Kasumi-1 (cell line): ENCODE measurements around the gene GNAZ.

Experiments used
- DNase-seq, 2 experiments: peaks; one replicate each; lab custom pipeline; 2025; lab: John Stamatoyannopoulos, UW

The GNAZ gene

DNA sequence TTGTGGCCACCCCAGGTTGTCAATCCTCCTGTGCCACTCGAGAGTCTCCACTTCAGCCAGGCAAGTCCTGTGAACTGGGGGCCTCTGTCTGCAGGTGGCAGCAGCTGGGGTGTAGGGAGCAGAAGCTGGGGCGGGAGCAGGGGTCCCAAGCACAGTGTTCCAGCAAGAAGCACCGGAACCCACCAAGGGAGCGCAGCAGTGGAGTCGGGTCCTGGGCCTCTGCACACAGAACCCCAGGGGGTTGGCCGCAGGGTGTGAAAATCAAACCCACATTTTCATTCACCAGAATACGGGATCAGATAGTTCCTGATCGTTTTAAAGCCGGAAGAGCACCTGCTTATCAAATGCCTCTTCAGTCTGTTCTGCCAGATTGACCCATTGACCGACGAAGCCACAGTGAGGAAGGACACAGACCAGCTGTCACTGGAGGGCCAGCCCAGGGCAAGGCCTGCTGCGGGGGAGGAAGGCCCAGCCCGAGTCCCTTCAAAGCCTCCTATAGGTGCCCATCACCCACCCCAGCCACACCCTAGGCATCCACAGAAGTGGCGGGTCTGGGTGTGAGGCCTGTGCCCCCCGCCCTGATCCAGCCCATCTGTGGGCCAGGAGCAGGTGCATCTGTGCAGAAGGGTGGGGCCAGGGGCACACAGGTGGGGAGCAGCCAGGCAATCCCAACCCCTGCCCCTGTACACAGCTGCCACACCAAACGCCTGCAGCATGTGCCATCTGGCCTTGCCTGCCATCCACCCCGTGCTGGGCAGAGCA, 37.3 kb downstream of the GNAZ start:
- no peak for DNase-seq

DNA sequence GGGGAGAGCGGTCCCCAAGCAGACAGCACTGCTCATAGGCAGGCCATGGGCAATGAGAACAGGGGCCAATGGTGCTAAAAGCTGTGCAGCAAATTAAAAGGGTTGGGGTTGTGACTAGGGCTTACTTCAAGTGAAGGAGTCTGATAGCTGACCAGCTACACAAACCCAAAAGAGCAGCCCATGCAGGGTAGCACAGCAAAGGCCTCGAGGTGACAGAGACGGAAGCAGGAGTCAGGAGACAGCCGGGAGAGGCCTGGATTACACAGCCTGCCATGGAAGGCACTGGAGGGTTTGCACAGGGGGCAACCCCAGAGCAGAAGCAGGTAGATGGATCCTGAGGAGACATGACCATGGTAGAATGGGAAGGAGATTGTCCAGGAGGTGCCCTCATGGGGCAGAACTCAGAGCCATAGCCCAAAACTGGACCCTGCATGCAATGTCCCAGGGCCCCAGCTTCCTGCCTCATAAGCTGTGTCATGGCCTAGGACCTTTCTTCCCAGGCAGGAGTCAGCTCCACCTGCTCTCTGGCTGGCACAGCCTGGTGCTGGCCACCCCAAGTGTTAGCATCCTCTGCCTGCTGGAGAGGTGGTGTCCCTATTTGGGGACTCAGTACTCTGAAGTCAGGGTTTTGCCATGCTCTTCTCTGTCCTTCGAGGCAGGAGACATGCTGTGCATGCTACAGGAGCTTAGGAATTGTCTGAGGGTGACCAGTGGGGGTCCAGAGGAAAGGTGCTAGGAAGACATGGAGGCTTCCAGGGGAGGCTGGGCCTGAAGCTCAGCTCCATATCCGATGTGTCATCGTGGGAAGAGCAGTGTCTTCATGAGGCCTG, 38.1 kb downstream of the GNAZ start:
- no peak for DNase-seq

DNA sequence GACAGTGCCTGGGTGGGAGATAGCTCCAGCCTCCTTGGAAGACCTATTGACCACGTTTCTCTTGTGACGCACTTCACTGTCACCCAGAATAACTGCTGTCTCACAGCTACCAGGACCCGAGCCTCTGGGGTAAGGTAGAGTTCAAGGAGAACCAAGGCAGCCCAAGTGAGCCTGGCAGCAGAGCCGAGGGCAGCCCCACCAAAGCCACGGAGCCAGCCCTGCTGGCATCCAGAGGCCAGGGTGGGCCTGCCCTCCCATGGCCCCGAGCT, 38.7 kb downstream of the GNAZ start:
- DNase-seq, result no peak

DNA sequence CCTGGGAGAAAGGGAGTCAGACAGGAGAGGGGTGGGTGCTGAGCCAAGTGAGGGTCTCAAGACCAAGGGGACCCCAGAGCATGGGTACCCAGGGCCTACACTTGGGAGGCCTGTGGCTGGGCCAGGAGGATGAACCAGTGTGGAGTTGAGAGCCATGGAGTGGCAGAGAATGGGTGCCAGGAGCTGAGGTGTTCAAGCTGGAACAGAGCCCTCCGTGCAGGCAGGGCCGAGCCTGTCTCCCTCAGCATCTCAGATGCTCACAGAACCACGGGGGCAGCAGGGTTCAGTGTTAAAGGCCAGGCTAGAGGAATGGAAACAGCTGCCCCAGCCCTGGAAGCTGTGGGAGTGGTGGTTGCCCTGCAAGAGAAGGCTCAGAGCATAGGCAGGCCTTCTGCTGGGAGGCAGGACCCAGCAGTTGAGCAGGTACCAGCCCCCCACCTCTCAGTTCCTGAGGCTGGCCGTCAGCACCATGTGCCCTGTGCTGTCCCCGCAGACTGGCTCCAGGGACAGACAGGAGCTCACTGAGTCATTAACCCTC, 39.2 kb downstream of the GNAZ start:
- DNase-seq, result no peak

DNA sequence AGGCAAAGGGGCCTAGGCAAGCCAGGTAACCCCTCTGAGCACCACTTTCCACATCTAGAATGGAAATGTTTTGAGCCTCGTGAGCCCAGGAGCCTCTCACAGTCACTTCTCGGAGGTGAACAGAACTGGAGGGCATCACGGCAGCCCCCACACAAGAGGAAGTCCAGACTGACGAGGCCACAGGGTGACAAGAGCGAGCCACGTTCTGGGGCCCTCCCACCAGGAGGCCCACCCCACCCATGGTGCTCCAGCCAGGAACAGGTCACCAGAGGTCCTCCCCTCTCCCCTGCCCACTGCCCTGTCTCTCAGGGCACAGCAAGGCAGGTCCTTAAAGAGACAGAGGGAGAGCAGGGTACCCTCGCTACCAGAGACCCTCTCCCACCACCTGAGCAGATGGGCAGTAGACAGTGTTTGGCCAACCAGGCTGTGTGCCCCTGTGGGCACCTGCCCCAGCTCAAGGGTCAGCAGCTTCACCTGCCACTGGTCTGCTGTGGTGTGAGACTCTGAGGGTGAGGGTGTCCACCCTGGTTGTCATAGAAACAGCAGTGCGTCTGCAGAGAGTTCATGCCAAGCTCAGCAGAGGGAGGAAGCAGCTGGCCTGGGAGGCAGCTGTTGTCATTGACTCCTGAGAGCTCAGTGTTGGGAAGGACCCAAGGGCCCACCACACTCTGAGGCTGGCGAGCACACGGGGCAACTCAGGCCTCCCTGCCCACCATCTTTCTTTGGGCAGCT, 40.0 kb downstream of the GNAZ start:
- no peak for DNase-seq

DNA sequence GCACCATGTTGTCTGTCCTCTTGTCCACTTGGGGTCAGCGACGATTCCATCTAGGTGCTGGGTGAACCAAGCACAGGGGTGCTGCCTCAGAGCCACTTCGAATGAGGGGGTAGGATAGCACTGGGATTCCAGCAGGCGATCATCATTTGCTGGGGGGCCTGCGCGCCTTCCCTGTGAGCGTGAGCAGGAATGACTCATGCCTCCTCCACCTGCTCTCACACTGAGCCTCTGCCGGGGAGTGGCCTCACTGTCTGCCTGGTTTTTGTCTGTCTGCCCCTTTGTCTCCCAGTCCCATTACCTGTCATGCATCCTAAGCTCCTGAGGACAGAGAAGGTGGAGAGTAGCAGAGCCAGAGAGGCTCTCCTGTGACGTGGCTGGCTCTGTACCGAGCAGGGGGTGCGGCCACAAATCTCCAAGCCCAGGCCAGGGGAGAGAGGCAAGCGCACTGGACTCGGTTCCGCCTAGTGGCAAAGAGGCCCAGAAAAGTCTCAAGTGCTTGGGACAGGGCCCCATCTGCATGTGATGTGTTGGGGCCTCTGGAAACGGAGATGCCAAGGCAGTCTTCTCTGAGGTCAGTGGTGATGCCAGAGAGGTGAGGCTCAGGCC, 40.7 kb downstream of the GNAZ start:
- DNase-seq, result no peak

DNA sequence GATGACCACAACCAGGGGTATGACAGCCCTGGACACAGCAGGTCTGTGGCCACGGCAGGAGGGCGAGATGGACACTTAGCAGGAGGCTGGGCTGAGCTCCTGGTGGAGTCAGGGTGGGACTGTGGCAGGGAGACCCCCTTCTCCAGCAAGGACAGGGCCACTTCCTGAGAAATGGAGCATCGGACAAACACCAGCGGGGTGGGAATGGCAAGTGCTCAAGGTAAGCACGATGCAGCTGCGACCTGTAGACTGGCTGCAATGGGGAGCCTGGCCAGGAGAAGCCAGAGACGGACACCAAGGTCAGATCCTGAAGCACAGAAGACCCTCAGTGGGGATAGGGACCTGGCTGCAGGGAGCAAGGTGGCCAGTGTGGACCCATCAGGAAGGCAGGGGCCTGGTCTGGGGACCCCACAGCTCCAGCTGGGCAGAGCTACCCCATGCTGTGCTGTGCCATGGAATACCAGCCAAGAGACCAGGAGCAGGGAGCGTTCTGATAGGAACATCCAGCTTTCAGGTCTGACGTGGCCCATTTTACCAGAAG, 42.2 kb downstream of the GNAZ start:
- no peak for DNase-seq

DNA sequence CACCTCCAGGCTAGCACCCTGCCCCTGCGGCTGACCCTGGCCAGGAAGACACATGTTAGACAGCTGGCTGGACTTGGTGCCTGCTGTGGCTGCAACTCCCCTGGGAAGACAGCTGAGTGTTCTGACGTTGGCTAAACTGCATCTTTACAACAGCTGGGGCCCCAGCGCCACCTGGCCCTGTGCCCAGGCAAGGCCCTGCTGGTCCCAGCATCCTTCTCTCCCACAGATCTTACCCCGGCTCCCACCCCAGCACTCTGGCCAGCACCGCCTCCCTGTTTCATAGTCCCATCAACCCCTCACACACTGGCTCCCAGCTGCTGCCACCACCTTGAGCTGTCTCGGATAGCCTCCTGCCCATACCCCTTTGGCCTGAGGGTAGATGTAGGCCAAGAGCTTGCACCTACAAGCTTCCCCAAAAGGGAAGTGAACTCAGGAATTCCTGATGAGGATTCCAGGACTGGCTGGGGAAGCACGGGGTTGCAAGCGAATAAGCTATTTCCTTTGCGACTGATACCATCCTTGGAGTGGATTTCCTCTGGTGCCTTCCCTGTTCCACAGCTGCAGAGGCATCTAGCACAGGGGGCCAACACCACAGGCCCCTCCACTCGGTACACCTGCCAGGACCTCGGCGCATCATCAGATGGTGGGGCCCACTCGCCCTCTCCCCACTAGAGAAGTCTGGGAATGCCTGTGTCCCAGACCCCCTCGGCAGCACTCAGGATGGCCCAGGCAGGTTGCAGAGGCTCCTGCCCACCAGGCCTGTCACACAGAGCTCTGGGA, 42.9 kb downstream of the GNAZ start:
- no peak for DNase-seq

DNA sequence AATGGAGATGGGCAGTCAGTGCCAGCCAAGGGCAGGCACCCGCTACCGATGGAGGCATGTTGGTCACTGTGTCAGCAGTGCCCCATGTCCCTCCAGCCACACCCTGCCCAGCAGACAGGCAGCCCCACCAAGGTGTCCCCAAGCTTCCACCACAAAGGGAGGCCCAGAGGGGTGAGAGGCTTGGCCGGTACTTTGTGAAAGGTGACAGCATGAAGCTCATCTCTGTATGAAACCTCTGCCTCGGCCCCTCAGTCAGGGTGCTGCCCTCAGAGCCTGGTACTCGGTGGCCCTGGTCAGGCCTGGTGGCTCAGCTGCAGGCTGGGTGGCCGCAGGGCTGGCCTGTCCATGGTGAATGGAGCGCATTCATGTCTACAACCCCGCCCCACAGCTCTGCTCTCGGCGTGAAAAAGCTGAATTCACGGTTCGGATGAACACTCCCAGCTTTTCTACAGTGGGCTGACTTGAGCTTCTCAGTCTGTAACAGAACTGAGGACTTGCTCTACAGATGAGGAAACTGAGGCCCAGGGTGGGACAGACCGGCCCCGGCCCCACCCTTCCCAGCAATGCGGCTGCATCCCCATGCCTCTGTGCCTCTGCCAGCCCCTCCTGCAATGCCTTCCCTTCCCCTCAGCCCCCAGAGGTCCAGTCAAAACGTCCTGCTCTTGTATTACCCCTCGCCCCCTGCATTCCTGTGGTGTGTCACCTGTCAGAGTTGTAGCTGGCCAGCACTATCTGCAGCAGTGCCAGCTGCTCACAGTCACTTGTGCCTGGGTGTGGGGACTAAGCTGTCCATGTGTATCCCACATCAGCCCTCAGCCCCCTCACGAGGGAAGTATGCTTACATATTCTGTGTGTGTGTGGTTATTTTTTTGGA, 43.8 kb downstream of the GNAZ start:
- no peak for DNase-seq

DNA sequence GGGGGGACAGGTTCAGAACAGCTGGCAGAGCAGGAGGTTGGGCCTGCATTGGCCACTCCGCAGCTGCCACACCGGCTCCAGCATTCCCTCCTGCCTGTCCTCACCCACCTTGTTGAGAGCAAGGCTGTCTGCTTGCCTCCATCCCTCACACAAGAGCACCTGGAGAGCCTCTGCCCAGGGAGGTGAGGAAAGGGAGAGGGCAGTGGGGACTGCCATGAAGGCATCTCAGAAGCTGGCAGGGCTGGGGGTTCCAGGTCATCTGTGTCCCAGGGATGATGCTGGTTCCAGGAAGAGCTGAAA, 44.4 kb downstream of the GNAZ start:
- no peak for DNase-seq

DNA sequence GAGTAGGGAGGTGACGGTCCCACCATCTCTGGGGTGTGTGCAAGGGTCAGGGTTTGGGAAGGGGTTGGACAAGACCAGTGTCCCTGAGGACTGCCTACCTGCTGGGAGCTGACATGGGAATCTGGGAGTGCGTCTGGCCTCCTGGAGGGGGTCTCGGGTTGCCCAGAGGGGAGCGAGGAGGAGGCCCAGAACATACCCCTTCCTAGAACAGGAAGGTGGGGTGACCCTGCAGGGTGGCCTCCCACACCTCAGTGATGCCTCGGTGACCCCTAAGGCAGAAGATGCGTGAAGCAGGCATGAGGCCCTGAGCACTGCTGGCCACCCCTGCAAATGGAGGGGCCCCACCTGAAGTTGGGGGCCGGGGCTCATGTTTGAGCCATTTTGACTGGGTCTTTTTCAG, 45.0 kb downstream of the GNAZ start:
- DNase-seq, result no peak

DNA sequence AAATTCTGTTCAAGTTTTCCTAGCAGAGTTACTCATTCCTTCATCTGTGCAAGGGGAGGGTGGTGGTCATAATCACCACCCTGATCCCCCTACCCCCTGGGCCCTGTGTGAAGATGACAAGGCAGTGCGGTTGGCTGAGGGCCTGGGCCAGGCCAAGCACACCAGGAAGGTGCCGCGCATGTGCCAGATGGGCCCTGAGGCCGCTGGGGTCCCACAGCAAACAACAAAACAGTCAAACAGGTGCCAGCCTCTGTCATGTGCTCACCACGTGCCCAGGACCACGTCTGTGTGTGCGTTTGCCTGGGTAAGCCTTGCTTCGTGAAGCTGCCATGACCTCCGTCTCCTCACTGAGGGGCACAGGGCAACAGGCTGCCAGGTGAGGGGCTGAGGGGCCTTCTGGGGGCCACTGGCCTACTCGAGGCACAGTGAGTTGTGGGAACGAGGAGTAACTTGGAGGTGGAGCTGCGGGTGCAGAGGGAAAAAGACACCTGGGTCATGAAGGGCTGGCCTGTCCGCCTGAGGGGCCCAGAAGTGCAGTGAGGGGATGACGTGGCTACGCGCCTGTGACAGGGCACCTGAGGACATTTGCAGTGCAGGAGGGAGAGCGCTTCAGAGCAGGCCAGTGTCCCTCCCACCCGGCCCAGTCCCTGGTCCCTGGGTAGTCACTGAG, 45.6 kb downstream of the GNAZ start:
- no peak for DNase-seq

DNA sequence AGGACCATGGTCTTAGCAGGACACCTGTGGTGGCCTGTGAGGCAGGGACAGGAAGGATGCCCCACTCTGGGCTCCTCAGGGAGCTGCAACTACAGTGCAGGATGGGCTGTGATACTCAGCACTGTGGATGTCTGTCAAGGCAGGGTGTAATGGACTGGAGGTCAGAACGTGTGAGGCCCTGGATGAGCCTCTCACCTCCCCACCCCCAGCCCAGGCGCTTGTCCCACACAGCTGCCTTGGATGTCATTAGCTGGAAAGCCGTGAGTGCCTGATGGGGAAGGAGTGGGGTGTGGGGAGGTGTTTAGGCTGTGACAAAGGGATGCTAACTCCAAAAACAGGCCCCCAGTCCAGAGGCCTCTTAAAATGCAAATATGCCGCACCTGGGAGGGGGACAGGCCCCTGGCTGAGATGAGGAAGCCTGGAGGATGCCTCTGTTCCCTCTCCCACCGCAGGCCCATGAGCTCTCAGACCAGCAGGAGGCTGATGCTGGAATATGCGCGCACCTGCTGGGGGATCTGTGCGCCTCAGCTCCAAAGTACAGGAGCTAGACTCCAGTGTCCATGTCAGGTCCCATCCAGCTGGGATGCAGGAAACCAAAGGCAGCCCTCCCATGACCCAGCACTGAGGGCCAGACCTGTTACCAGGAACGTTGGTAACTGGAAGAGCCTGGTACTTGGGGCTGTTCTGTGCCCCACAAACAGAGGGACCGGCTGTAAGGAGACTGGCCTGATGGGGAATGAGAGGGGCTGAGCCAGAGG, 46.4 kb downstream of the GNAZ start:
- DNase-seq, result no peak

DNA sequence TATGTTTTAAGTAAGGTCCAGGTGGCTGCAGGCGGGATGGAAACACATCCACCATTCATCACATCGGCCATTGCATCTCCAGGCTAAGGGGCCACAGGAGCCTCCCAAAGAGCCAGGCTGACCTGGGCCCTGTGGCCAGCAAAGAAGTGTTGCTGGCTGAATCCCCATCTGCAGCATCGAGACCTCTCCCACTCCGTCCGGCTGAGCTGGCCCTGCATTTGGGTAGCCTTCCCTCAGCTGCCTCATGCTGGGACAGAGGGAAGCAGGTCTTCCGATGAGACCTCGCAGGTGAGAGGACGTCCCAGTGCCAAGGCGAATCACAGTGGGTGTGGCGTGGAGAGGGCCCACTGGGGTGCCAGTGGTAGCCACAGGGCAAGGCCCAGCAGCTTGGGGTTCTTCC, 47.0 kb downstream of the GNAZ start:
- DNase-seq, result no peak

DNA sequence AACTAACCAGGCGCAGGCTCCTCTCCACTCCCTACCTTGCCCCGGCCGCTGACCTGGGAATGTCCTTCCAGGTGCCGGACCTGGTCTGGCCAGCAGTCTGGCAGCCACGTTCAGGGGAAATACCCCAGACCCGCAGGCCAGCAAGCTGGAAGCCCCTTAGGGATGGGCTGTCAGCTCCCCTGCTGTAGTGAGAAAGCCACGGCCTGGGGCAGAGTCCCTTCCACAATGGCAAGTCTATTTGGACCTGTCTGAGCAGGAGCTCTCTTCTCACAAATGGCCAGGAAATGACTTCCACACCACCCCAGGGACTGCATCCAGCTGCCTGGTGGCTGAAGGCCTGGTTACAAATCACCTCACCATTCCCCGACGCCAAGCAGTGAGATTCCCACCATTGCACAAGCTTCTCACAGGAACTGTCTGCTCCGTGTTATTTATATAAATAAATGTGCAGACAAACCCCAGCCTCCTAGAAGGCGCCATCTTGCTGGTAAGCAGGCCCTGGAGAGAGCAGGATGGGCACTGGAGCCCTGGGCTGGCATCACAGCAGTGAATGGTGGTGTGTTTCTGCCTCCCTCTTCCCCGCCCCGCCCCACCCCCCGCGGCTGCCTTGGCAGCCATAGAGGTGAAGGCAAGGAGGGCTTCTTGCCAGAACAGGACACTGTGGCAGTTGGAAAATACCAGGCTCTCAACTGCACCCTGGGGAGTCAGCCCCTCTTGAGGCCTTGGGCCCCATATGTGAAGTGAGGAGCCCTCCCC, 47.8 kb downstream of the GNAZ start:
- DNase-seq, result no peak

DNA sequence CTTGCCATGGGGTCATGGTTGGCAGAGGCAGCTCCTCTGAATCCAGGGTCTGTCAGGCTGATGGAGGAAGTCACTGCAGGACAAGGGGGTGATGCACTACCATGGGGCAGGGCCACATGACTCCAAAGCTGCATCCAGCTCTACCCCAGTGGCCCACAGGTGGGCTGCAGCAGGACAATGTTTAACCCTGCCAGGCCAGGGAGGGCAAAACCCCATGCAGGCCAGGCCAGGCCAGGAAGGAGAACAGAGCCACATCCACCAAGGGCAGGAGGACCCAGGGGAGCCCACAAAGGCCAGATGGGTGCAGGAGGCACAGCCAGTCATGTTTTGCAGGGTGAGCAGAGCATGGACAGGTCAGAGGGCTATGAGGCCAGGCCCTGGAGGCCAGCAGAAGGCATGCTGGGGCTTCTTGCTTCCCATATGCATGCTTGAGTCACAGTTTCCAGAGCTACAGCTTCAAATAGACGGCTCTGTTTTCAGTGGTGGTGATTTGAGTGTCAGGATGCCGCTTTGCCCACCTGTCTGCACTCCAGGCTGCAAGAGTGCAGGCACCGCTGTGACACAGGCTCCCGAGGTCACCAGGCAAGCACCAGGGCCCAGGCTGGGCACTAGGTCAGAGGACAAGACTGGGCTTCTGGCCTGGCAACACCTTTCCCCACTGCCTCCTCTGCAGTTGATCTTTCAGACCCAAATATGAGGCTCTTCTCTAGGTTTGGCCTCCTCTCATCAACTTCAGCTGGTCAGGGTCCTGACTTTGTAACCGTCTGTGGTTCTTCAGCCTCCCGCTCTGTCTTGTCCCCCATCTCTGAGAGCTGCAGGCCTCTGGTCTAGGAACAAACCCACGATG, 48.6 kb downstream of the GNAZ start:
- no peak for DNase-seq
